NCI-H345 treated with DMSO at 0.1 percent for 48 hours (cell line): ENCODE measurements around the gene TEAD2.

Experiments
- DNase-seq: peaks from one replicate; lab custom pipeline; 2025; ENCODE audit not compliant: unreplicated experiment; lab: John Stamatoyannopoulos, UW

TEAD2 gene

DNA sequence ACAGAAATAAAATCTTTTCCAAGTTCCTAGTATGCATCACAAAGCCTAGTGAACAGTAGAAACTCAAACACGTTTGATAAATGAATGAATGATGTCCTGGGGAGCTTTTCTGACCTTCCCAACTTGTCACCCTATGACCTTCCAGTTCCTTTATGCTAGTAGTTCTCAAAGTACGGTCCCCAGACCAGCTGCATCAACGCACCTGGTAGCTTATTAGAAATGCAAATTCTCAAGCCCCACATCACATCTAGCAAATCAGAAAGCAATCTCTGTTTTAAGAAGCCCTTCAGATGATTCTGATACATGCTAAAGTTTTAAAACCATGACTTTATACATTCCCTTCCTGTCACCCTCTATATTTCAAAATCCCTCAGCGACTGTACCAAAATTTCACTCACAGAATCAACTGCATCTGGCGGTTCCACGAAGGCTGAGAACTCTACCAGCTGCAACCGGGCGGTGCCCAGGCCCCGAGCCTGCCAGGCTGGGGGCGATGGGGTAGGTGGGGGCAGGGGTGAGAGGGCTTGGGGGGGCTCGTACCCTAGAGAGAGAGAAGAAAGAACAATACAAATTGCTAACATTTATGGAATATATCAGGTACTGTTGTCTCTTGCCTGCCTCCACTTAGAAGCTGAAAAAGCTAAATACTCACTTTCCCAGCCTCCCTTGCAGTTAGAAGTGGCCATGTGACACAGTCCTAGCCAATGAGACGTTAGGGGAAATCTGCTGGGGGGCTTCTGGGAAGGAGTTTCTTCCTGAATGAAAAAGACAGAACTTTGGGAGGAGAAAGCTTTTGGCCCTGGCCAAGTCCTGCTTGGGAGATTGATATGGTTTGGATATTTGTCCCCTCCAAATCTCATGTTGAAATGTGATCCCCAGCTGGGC, 13.7 kb downstream of the TEAD2 start:
- DNase-seq: no peak

DNA sequence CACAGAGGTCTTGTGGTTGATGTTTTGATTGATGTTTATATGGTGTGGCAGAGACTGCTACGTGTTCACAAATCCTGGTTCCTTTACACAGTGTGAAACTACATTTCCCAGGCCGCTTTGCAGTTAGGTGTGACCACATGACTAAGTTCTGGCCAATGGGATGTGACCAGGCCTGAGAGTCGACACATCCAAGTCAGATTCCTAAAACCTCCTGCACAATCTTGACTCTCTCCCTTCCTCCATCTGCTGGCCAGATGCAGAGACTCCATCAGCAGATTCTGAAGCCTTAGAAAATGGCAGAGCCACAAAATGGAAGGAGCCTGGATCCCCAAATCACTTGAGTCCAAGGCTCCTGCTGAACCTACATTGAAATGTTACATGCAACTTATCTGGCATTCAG, 14.4 kb downstream of the TEAD2 start:
- DNase-seq: no peak

DNA sequence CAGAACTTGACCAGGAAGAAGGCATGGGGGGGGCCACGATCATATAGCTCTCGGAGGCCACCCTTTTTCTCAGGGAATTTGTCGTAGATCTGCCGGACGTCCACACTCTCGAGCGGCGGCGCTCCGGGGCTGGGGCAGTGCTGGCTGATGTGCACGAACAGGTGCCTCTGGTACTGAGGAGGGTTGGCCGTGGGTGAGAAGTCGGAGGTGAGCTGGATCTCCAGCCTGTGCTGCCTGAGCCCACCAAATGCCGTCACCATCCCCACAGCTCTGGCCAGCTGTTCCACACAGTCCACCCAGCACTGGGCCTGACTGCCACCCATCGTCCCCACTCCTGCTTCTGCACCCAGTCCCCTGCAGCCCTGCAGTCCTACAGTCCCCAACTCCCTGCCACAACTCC, 15.0 kb downstream of the TEAD2 start:
- no peak for DNase-seq

DNA sequence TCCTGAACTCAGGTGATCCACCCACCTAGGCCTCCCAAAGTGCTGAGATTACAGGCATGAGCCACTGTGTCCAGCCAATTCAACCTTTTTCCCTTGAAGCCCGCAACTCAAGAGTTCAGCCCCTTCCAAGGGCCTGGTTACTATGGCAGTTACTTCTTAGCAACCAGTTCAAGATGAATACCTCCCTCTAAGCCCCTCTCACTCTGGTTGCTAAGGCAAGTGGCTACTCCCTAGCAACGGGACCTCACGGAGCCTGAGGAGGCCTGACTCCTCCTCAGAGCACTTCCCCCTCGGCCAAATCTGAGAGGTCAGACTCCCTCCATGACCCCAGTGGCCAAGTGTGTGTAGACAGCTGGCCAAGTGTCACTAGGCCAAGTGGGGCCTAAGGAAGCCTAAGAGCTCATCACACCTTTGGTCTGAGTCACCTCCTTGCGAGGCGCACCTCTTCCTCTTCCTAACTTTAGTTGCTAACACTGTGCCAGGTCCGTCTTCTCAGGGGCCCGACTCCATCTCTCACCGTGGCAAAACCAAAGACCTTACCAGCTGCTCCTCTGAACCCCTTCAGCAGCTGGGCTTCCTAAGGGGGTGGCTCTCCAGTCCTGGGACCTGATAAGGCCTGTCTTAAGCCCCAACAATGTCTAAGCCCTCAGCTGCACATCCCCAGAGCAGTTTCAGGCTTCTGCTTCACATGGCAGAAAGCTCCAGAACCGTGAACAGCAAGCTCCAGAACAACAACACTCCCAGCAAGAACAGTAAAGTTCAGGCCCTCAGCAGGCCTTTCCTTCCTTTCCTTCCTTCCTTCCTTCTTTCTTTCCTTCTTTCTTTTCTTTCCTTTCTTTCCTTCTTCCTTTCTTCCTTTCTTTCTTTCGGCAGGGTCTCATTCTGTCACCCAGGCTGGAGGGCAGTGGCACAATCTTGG, 17.5 kb downstream of the TEAD2 start:
- DNase-seq: no peak

DNA sequence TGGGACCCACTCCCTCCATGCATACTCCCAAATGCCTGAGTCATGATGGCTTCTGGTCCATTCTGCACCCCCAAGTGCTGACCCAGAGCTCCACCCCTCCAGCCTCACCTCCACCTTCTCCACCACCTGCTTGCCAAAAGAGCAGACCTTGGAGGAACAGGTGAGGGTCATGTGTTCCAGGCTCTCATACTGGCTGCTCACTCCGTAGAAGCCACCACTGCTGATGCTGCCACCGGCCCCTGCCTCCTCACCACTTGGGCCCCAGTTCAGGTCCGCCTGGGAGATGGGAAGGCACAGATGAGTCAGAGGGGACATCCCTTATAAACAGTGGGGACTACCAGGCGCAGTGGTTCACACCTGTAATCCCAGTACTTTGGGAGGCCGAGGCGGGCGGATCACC, 19.1 kb downstream of the TEAD2 start:
- no peak for DNase-seq

DNA sequence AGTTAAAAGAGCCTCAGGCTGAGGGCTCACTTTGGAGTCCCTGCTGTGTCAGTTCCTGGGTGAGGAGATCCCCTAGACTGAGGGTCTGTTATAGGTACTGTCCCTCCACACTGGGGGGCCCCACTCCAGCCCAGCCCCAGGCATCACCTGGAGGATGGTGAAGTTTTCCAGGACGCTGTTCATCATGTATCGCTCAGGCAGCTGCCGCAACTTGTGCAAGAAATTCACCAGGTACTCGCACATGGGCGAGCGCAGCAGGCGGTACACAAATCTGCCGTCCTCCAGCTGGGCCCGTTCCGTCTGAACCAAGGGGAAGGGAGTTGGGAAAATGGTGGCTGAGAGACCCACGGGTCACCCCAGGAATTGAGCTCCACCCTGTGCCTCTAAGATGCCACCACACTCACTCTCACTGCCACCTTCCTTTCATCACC, 19.9 kb downstream of the TEAD2 start:
- DNase-seq: no peak

DNA sequence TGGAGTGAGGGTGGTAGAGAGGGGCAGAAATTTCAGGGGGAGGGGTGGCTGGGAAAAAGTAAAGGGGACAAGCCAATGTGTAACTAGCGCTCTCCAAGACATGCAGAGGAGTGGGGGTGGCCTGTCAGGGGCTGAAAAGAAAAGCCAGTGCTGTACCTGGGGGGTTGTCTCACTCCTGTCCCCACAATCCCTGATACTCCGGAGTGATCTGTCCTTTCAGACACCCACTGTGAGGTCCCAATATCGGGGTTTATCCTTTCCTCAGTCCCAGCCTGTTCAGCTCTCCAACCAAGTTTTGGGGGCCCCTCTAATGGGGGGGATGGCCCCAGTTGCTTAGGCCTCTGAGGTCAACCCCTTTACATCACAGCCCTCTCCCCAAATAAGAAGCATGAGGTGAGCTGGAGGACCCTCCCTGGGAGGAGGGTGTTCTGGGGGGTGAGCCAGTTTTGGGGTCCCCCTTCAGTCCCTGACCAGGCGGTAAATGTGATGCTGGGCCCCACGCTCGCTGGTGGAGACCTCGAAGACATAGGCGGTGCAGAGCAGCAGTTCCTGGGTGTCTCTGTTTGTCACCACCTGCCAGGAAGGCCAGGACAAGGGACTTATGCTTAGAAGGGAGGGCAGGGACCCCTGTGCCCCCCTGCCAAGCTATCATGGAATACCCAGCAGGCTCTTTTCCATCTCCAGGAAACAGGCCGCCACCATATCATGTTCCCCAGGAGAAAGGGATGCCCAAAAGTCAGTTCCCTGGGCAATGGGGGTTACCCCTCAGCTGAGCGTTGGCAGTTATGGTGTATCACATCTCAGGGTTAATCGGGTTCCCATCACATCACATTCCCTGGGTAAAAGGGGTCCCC, 21.1 kb downstream of the TEAD2 start:
- DNase-seq: no peak

DNA sequence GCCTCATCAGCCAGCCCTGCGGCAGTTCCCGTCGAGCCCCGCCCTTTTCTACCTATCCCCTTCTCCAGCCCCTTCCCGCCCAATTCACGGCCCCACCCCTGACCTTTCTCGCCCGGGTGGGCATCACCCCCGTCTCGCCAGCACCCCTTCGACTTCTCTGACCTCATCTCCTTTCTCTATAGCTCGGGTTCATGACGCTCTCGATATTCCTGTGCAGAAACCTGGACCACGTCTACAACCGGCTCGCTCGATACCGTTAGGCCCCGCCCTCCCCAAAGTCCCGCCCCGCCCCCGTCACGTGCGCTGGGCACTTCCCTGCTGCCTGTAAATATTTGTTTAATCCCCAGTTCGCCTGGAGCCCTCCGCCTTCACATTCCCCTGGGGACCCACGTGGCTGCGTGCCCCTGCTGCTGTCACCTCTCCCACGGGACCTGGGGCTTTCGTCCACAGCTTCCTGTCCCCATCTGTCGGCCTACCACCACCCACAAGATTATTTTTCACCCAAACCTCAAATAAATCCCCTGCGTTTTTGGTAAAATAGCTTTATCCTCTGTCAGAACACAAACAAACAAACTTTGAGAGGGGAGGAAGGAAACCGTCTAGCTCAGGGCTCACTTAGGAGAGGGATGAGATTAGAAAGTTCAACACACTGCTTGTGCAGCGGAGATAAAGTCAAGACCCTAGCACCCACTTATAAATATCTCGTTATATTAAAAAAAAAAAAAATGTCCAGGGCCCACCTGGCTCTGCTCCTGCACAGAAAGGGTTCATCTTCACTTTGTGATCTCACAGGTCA, 21.9 kb downstream of the TEAD2 start:
- DNase-seq: no peak

DNA sequence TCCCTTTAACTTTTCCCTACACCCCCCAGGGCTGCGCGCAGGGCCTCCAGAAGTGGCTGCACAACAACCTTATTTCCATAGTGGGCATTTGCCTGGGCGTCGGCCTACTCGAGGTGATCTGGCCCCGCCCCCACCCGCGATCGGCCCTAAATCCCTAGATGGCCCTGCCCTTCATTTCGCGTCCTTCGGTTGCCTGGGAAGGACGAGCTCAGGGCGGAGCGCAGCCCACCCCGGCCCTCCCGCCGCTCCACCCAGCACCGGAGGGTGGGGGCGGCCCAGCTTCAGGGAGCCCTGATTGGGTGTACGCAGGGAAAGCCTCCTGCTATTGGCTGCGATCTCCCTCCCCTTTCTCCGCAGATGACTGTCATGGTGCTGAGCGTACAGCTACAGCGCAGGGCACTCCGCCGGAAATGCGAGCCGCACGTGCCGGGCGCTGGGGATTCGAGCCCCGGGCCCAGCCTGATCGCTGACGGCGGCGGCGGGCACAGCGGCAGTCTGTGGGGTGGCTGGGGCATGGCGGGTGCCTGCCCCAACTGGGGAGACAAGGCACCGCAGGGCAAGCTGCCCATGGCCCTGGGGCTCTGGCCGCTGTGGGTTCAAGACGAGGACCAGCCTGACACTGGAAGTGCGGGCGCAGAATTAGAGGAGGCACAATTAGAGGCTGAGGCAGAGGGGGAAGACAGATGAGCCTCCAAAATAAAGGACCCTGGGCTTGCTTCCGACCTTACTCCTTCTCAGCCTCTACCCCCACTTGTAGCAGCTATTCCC, 22.7 kb downstream of the TEAD2 start:
- DNase-seq: no peak

DNA sequence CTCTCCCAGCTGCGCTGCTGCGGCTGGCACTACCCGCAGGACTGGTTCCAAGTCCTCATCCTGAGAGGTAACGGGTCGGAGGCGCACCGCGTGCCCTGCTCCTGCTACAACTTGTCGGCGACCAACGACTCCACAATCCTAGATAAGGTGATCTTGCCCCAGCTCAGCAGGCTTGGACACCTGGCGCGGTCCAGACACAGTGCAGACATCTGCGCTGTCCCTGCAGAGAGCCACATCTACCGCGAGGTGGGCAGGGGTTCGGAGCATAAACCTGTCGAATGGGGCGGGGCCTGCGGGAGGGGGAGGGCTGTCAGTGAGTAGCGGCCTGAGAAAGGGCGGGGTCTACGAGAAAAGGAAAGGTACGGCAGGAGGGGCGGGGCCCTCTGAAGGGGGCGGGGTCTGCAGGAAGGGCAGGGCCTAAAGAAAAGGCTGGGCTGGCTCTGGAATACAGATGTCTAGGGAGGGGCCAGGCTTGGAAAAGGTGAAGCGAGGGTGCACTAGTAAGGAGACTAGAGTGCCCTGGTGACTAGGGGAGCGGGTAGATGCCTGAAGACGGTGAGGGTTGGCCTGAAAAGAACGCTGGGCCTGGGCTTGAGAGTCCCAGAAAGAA, 23.4 kb downstream of the TEAD2 start:
- DNase-seq: no peak

DNA sequence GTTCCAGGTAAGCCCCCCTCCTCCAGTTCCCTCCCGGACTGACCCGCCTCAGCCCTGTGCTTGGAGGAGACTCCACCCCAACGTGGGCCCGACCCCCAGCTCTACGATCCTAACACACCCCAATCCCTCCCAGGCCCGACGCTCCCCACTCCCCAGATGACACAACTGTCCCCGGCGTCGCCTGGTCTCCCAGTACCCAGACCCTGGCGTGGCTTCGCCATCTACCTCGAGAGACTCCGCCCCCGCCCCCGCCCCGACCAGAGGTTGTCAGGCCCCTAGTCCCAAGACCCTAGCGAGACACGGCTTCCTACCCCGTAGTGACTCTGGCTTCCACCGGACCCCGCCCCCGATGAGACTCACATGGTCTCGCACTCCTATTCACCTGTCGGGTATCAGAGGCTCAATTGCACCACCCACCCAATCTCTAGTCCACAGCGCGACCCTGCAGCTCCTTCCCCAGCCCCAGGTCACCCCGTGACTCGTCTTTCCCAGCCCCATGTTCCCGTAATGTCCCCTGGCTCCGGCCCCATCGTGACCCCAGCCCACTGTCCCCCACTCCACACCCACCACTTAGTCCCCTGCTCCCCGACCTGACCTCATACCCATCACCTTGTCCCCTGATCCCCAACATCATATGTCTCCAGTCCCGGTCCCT, 24.1 kb downstream of the TEAD2 start:
- no peak for DNase-seq

DNA sequence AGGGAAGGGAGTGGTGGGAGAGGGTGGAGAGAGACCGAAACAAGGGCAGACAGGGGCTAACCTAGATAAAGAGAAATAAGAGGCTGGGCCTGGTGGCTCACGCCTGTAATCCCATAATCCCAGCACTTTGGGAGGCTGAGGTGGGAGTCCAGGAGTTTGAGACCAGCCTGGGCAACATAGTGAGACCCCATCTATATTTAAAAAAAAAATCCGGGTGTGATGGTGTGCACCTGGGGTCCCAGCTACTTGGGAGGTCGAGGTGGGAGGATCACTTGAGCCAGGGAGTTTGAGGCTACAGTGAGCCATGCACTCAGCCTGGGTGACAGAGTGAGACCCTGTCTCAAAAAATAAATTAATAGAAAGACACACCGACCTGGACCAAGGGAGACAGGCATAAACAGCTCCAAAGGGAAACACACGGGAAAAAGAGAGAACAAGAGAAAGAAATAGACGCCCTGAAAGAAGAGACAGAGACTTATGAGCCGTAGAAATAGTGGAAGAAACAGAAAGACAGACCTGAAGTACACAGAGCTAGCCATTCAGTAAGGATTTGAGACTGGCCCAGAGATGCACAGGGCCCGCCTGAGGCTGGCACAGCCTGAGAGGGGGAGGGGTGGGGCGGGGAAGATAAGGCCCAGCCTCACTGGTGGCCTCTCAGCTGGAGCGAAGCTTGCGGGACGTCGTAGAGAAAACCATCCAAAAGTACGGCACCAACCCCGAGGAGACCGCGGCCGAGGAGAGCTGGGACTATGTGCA, 24.8 kb downstream of the TEAD2 start:
- DNase-seq: no peak

DNA sequence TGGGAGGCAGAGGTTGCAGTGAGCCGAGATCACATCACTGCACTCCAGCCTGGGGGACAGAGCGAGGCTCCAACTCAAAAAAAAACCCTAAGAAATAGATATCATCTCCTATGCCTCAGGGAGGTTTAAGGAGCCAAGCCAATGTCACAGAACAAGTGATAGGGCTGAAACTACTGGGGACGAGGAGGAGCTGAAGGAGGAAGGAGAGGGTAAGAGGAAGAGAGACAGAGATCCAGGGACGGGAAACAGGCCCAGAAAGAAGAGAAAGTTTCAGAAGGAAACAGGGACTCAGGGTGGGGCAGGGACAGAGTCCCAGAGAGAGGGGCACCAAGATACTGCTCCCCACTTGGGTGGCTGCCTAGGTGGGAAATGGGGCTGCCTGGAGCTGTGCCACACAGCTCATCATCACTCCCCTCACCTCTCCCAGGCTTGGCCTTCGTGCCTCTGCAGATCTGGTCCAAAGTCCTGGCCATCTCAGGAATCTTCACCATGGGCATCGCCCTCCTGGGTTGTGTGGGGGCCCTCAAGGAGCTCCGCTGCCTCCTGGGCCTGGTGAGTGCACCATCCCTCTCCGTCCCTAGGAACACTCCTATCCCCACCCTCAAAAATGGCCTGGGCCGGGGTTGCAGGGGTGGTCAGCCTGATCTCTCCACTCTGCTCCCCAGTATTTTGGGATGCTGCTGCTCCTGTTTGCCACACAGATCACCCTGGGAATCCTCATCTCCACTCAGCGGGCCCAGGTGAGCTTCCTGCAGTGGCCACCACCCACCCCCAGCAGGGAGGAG, 25.5 kb downstream of the TEAD2 start:
- DNase-seq: no peak

DNA sequence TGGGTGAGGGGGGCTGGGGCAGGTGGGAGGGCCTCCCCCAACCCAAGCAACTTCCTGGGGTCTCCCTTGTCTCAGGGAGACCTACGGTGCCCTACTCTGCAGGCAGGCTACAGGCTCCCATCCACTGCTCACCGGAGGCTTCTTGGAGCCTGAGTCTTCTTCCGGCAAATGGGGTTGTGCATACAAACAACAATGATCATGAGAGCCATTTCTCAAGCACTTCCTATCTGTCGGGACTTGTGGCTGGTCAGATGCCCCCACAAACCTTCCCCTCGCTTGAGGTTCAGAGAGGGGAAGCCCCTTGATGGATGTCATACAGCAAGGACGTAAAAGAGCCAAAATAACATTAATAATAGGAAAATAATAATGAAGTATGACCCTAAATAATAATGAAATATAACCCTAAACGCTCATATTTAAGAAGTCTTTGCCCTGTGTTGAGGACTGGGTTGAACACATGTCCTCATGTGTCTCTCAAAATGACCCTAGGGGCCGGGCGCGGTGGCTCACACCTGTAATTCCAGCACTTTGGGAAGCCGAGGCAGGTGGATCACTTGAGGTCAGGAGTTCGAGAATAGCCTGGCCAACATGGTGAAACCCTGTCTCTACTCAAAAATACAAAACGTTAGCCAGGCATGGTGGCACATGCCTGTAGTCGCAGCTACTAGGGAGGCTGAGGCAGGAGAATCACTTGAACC, 26.3 kb downstream of the TEAD2 start:
- no peak for DNase-seq

DNA sequence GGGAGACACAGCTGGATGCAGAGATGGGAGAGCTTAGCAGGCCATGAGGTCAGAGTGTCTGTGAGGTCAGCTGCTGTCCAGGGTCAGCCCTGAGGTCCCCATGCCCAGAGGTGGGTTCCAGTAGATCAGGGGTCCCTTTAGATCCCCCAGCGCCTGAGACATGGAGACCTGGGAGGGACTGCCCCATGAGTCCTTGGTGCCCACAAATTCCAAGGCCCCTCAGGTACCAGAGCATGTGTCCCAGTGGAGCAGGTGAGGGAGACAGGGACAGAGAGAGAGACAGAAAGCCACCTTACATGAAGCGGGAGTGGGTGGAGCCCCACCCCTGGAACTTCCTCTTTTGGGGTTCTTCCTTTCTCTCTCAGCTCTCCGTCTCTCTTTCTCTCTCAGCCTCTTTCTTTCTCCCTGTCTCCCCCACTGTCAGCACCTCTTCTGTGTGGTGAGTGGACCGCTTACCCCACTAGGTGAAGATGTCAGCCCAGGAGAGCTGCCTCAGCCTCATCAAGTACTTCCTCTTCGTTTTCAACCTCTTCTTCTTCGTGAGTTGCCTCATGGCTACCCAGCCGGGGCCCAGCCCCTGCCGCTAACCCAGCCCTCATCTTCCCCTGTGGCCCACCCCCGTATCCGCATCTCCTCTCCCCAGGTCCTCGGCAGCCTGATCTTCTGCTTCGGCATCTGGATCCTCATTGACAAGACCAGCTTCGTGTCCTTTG, 27.0 kb downstream of the TEAD2 start, which contains the start of gene CD37:
Gene CD37 (plus strand): TSS at position 336 of the 713 bp plus-strand sequence. CDS start 135 bp downstream, at position 471.
- no peak for DNase-seq

DNA sequence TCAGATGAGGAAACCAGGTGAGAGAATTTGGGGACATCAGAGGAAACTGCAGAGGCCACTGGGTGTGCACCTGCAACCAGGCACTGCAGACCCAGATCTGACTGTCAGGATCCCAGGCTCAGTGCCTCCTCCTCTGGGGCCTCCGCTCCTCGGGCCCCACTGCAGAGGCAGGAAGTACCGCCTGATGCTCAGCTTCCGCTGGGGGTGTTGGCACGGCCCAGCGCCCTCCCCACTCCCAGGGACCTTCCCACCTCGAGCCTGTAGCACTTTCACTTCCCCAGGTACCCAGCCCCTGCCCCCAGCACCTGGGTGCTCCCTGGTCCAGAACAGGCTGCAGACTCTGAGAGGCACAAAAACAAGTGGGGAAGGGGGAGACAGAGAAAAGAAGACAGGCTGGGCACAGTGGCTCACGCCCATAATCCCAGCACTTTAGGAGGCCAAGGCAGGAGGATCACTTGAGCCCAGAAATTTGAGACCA, 28.4 kb downstream of the TEAD2 start:
- DNase-seq: no peak
